NCI-H446 treated with DMSO at 0.1 percent for 48 hours (cell line): ENCODE results near the gene CKAP2L.

Experiments
- DNase-seq: peaks from one replicate; lab custom pipeline; 2025; lab: John Stamatoyannopoulos, UW

The CKAP2L gene

DNA sequence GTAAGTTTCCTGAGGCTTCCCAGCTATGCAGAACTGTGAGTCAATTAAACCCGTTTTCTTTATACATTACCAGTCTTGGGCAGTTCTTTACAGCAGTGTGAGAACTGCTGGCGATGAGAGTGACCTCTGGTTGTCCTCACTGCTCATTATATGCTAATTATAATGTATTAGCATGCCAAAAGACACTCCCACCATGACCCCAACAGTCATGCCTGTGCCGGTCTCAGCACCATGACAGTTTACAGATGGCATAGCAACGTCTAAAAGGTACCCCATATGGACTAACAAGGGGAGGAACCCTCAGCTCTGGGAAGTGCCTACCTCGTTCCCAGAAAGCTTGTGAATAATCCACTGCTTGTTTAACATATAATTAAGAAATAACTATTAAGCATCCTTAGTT, 28.0 kb upstream of the CKAP2L start:
- no peak for DNase-seq

DNA sequence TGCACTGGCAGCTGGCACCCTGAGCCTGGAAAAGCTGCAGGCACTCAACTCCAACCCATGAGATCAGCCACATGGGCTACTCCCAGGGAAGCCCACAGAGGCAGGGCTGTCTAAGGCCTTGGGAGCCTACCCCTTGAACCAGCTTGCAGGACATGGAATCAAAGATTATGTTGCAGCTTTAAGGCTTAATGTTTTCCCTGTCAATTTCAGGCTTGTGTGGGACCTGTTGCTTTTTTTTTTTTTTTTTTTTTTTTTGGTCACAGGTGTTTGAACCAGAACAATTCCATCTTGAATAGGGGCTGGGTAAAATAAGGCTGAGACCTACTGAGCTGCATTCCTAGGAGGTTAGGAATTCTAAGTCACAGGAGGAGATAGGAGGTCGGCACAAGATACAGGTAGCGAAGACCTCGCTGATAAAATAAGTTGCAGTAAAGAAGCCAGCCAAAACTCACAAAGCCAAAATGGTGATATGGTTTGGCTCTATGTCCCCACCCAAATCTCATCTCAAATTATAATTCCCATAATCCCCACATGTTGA, 27.4 kb upstream of the CKAP2L start:
- no peak for DNase-seq

DNA sequence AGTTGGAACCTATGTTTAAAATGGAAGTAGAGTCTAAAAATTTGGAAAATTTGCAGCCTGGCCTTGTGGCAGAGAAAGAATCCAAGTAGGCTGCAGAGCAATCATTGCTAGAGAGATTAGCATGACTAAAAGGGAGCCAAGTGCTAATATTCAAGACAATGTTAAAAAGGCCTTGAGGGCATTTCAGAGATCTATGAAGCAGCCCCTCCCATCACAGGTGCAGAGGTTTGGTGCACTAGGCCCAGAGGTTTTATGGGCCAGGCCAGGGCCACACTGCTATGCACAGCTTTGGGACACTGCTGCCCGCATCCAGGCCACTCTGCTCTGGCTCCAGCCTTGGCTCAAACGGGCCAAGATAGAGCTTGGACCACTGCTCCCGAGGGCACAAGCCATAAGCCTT, 26.6 kb upstream of the CKAP2L start:
- DNase-seq, result no peak

DNA sequence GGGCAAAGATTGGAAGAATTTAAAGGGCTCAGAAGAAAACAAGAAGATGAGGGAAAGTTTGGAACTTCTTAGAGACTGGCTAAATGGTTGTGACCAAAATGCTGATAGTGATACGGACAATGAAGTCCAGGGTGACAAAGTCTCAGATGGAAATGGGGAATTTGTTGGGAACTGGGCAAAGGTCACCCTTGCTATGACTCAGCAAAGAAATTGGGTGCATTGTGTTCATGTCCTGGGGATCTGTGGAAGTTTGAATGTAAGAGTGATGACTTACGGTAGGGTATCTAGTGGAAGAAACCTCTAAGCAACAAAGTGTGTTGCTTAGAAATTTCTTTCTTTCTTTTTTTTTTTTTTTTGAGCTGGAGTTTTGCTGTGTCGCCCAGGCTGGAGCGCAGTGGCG, 25.9 kb upstream of the CKAP2L start:
- DNase-seq, result no peak

DNA sequence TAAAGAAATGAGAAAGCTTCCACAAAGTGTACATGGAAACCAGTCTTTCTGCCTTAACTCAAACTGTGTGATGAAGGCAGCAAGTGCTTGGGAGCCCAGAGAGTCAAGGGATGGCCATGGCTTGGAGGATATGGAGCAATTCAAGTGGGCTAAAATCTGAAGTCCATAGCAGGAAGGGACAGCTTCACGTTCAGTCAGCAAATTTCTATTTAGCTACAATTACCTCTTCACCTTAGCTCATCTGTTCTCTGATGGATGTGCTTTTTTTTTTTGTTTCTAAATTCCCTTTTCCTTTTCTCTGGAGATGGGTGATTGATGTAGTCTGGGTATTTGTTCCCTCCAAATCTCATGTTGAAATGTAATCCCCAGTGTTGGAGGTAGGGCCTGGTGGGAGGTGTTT, 24.8 kb upstream of the CKAP2L start:
- DNase-seq, result no peak

DNA sequence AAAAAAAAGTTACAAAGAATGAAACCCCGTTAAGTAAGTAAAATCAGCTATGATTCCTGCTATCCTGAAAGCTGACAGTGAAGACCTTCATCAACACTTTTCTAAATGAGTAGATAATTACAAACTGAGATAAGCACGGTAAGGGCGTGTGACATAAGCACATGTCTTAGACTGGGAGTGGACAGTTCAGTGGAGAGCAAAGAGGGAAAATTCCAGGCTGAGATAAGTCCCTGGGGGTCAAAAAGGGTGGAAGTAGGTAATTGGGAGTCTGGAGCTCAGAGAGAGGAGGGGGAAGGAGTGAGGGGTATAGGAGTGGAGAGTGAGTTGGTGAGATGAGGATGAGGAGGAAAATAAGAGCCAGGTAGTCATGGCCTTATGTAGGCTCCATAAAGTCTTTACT, 24.2 kb upstream of the CKAP2L start:
- DNase-seq, result no peak

DNA sequence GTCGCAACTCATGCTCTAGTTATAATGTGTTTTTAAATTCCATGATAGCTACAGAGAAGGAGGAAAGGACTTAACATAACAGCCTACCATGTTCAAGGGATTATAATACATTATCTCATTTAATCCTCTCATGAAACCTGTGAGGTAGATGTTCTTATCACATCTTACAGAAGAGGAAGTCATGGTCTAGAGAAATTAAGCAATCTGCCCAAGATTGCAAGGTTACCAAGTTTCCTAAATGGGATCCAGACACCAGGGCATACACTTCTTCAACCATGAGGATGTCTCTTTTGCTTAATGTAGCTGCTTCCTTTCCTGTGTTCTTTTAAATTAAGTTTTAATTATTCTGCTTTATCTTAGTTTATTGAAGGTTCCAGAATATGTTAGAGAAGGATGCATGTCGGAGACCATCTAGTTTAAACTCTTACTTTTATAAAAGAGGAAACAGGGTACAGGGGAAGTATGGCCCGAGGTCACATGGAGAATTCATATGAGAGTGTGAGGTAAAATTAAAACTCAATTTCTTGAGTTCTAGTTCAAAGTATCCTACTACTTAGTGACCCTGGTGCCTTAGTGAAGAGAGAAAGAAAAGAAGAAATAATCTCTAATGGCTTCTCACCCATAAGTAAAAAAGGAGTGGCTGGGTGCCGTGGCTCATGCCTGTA, 23.5 kb upstream of the CKAP2L start:
- DNase-seq, result no peak

DNA sequence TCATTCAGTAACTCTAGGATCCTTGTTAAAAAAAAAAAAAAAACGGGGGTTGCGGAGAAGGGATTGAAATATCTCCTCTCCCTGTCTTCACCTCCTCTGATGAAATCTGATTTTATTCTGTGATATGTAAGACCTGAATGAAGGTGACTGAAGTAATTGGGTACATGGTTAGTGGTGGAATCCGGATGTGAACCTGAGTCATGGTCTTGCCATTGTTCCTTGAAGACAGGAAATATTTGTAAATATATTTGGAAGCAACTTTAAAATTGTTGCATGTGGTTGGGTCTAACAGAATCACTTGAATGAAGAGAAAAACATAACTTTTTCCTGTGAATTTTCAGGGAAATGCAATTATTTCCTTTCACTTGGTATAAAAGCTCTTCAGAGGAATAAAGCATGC, 22.9 kb upstream of the CKAP2L start:
- DNase-seq, result no peak

DNA sequence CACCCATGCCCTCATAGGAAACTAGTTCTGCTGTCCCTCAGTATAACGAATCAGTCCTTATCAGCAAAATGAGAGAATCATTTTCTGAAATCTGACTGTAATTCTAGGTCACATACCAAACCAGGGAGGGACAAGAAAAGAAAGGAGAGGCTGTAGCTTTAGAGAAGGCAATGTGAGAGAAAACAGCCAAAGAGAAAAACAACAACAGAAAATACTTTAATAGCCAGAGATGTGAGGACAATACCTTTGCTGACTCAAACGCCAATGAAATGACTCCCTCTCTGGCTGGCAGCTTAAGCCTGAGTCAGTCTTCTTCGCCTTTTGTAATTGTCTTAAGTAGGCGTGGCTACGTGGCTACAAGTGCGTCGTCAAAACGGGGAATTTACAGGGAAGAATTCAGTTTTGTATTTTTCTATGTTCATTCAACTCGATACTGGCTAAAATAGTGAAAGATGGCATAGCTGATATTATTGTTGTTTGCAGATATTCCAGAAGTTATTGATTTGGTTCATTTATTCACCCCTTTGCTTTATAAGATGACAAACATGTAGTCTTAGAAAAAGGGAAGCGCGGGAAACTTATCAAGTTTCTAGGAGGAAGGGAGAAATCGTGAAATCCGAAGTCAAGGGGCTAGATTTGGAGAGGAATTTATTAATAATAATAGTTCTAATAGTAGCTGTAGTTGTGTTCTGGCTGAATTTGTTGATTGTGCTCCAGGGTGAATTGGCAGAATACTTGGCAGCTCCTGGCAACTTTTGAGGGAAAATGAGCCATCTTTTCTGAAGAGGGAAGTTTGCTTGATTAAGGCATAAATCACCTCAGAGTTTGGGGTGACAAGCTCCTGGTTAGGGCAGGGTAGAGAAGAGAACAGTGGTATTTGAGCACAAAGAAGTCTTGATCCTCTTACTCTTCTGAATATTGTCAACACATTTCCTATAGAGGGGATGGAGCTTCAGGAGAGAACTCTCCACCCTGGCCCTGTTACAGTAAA, 20.1 kb upstream of the CKAP2L start, which contains the start of gene IL1A:
Gene IL1A, minus strand, starts transcription at position 295 of the 991 bp plus-strand sequence. CDS start 723 bp downstream, outside the sequence.
- no peak for DNase-seq

DNA sequence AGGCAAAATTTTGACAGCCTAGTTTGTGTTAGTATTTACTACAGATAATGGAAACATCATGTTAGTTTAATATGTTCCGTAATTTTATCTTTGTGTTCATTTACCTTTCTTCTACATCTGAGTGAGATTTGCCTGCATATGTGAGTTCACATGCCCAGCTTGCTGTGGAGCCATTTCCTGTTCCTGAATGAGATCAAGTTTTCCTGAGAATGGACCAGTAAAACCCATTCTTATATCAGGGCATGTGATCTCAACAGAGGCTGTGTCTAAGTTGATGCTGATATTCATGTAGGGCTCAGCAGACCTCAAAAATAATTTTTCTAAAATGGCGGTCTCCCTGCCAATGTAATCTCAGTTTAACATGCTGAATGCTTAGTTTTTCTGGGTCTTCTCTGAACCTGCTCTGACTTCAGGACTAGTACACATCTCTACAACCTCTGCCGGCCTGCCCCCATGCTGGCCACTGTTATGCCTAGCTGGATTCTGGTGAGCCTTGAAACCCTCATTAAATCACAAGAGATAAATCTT, 18.8 kb upstream of the CKAP2L start:
- DNase-seq, result no peak

DNA sequence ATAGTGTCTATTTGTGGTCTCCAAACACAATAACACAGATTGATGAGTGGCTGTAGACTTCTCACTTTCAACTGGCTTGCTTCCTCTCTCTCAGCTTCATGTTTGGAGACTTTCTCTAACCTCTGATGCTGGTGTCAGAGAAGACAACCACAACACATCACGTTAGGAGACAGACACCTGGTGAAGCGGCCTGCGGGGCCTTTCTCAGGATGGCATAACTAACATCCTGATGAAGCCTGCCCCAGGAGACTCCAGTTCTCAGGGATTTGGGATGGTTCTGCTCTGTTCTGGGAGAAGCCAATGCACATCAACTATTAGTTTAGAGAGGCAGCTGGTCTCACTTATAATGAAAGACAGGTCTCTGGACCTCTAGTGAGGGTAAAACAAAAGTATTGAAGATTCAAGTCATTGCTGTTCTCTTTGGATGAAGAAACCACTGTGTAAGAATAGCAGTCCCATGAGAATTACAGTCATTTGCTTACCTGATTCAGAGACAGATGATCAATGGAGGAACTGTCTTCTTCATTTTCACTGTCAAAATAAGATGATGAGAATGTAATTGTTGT, 17.9 kb upstream of the CKAP2L start:
- DNase-seq, result no peak

DNA sequence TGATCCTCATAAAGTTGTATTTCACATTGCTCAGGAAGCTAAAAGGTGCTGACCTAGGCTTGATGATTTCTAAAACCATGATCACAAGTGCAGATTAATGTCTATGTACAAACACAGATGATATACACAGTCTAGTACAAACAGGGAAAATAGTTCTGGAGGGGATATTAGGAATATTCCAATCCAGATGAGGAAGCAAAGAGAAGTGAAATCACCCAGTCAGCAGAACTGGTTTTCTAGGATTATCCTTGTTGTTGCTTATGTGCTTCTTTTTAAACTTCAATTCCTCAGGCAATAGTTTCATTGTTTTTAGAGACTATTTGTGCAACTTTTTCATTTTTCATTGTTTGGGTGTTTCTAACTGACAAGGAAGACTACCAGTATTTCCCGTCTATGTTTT, 15.2 kb upstream of the CKAP2L start:
- no peak for DNase-seq

DNA sequence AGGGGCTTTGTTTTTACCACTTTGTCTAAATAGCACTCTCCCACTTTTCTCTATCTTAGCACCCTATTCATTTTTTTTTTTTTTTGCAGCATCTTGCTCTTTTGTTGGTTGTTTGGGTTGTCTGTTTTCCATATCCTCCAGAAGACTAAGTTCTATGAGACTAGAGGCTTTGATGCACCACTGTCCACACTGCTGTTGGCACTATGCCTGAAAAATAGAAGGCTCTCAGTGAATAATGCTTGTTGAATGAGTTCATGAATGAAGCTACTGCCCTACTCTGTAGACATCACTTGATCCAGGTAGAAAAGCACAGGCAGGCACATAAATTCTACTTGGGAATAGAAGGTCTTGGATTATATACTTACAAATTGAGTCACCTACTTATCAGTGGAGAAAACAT, 12.6 kb upstream of the CKAP2L start:
- no peak for DNase-seq

DNA sequence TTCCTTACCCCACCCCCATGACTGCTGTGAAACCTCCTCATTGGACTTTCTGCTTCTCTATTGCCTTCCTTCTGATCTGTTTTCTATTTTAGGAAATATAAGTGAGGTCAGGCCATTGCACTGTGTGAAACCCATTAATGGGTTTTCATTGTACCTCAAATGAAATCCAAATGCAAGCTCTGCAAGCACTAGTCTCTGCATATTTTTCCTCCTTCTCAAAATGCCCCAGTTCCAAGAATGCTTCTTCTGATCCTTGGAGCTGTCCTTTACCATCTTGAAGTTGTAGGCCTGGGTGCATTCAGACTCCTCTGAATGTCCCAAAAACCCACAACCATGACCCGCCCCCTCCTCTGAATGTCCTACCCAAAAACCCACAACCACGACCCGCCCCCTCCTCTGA, 11.7 kb upstream of the CKAP2L start:
- no peak for DNase-seq

DNA sequence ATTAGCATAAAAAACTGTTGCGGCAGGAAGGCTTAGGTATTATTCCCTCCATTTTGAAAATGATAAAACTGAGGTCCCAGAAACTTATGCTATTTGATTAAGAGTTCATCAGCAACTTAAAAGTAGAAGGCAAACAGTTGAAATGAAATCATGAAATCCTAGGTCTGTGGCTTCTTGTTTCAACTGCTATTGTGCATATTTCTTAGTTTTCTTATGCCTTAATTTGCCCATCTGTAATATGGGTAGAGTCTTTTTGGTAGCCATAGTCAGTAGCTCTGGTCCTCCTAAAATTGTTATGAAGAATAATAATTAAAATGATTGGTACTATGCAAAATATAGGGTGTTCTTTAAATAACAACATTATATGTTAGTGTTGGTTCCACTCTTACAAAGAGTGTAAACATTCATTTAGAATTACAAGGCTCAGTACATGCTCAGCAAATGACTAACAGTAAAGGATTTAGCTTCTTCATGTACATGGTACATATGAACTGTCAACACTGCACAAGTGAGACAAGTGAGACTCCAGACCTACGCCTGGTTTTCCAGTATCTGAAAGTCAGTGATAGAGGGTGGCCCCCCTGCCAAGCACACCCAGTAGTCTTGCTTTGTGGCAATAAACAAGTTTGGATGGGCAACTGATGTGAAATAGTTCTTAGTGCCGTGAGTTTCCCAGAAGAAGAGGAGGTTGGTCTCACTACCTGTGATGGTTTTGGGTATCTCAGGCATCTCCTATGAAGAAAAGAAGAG, 10.3 kb upstream of the CKAP2L start:
- DNase-seq, result no peak

DNA sequence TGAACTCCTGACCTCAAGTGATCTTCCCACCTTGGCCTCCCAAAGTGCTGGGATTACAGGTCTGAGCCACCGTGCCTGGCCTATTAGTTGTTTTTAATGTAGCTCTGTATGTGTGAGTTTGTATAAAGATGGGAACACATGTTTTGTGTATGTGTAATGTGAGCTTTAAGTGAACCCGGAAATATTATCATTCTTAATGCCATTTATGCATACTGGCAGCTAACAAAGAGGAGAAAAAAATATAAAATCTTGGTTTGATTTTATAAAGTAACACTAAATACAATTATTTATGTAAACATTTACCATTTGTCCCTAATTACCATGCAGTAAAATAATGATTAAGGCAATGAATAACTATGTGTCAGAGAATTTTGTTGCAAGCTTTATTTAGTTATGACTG, 9.1 kb upstream of the CKAP2L start:
- DNase-seq, result no peak

DNA sequence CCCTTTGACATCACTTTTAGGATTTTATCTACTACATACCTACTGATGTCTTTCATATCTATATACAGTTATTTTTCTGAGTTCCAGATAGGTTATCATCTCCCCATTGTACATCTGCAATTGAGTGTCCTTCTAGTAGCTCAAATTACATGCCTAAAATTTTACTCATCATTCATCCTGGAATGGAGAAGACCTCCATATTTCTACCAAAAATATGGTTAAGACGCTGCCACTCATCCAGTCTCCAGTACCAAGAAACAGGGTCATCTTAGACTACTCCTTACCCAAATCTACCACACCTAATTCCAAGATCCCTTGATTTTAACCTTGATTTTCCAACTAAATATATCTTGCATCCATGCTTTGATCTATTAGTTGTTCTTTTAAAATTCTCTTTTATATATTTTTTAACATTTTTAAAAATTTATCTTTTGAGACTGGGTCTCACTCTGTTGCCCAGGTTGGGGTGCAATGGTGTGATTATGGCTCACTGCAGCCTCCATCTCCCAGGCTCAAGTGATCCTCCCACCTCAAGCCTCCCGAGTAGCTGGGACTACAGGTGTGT, 8.6 kb upstream of the CKAP2L start:
- DNase-seq, result no peak

DNA sequence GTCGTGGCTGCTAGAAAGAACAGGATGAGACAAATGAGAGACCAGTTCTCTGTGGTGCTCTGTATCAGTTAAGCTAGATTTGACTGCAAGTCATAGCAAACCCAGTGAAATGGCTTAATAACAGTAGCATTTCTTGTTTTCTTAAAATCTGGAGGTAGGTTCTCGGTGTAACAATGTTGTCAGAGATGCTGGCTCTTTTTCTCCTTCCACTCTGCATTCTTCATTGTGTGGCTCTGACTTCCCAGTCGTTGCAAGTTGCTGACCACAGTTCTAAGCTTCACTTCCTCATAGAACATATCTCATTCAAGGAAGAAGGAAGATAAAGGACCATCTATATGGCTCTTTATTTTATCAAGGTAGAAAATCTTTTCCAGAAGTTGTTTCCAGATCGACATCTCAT, 7.9 kb upstream of the CKAP2L start:
- no peak for DNase-seq

DNA sequence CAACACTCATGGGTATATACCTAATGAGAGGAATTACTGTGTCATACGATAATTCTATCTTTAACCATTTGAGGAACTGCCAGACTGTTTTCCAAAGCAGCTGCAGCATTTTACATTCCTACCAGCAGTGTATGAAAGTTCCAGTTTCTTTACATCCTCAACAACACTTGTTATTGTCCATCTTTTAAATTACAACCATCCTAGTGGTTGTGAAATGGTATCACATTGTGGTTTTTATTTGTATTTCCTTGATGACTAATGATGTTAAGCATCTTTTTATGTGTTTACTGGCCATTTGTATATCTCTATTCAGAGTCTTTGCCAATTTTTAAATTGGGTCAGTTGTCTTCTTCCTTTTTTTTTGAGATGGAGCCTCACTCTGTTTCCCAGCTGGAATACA, 4.0 kb upstream of the CKAP2L start:
- DNase-seq, result no peak

DNA sequence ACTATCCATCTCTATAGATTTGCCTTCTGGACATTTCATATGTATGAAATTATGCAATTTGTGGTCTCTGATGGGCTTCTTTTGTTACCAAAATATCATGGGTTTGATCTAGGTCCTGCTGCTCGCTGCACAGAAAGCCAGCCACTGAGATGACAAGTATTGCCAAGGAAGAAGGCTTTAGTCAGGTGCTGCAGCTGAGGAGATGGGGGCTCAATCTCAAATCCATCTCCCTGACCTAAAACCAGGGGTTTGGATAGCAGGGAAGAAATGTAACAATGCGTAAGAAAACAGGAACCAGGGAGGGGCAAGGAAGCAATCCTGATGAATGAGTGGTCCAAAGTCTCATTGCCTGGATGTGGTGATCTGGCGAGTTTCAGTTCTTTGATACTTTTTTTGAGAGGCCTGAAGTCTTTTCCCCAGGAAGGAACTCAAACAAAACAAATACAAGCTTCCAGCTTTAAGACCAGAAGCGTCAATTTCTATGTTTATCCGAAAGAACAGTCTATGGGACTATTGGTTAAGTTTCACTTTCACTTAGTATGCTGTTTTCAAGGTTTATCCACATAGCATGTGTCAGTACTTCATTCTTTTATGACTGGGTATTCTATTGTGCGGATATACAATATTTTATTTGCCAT, 3.4 kb upstream of the CKAP2L start:
- no peak for DNase-seq

DNA sequence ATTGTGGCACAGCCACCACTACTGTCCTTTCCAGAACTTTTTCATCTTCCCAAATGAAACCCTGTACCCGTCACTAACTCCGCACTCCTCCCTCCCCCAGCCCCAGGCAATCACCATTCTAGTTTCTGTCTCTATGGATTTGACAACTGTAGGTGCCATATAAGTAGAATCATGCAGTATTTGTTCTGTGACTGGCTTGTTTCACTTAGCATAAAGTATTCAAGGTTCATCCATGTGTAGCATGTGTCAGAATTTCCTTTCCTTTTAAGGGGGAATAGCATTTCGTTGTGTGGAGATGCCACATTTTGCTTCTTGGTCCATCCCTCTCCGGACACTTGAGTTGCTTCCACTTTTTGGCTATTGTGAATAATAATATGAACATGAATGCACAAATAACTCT, 842 bp upstream of the CKAP2L start:
- no peak for DNase-seq
